WERI-Rb-1 (cell line): ENCODE measurements around the gene SPOCD1.

Experiments
- DNase-seq: peaks from one replicate; pipeline ENCODE4 v3.0.0-alpha.2; 2020
- H3K27ac ChIP-seq: fragments of 250-450 bp; sonication (Bioruptor Pico); 2 replicates; pipeline ENCODE4 v1.5.1; 2020; ENCODE audit warnings: mild to moderate bottlenecking, moderate library complexity
- H3K27me3 ChIP-seq: fragments of 250-450 bp; sonication (Bioruptor Pico); 2 replicates; pipeline ENCODE4 v1.5.1; 2021; ENCODE audit warnings: mild to moderate bottlenecking, low read depth, moderate library complexity; ENCODE audit not compliant: insufficient read depth, severe bottlenecking
- H3K36me3 ChIP-seq: fragments of 250-450 bp; sonication (Bioruptor Pico); 2 replicates; pipeline ENCODE4 v1.5.1; 2020; ENCODE audit warnings: mild to moderate bottlenecking, moderate library complexity
- H3K4me3 ChIP-seq: 2 replicates; pipeline ENCODE4 v1.5.1; 2011; ENCODE audit warnings: low read depth, mild to moderate bottlenecking, control low read depth, low read length
- H3K9me3 ChIP-seq: fragments of 250-450 bp; sonication (Bioruptor Pico); 2 replicates; pipeline ENCODE4 v1.5.1; 2021; ENCODE audit warnings: mild to moderate bottlenecking, moderate library complexity; ENCODE audit not compliant: severe bottlenecking
- CTCF ChIP-seq: IDR thresholded peaks from 2 replicates; pipeline ENCODE4 v1.5.1; 2011; ENCODE audit warnings: low read depth, mild to moderate bottlenecking, control low read depth, inconsistent platforms, low read length

Gene SPOCD1

GRCh38 chr1:31765041-31765467 lies 50.8 kb downstream of the SPOCD1 start:
- Histone ChIP-seq H3K27ac (no peak overlapping the region), H3K36me3 (no peaks in the 10 kb centered on the region), H3K9me3 (no peaks in the 10 kb centered on the region), H3K27me3 (no peaks in the 10 kb centered on the region), H3K4me3 (no peak overlapping the region)
- DNase-seq = peak; percentile 71
- TF ChIP-seq CTCF = peak; percentile 64

- H3K27ac ChIP-seq = peak within 1 kb of the TSS; percentile 57
- peak; percentile 46 for DNase-seq
- 0 out of 2 replicates have a peak, but pooled peaks have one; percentile 2 for TF ChIP-seq CTCF
Observed at GRCh38 chr1:31764312-31765040, 51.3 kb downstream of the SPOCD1 start, which contains the start of gene ADGRB2. ADGRB2 (minus strand) TSS chr1:31764340; CDS start chr1:31757221, 7,119 bp downstream.

GRCh38 chr1:31763671-31764311 lies 52.0 kb downstream of the SPOCD1 start:
- Histone ChIP-seq H3K27me3 (no peaks in the 10 kb centered on the region), H3K4me3 (peak overlapping the region; percentile 67)
- DNase-seq = no peak

More at GRCh38 chr1:31764312-31765040, 51.3 kb downstream of the SPOCD1 start, which contains the start of gene ADGRB2:
- Histone ChIP-seq H3K27me3 (no peaks in the 10 kb centered on the region), H3K9me3 (no peaks in the 10 kb centered on the region), H3K4me3 (peak within 1 kb of the TSS; percentile 67), H3K36me3 (no peaks in the 10 kb centered on the region)

GRCh38 chr1:31762726-31763670 lies 52.8 kb downstream of the SPOCD1 start:
- TF ChIP-seq CTCF = peak; percentile 78
- H3K9me3 ChIP-seq = no peaks in the 10 kb centered on the region
- no peaks in the 10 kb centered on the region for H3K36me3 ChIP-seq
- peak overlapping the region; percentile 57 for H3K27ac ChIP-seq
- peak; percentile 81 for DNase-seq
- no peaks in the 10 kb centered on the region for H3K27me3 ChIP-seq
- peak overlapping the region; percentile 67 for H3K4me3 ChIP-seq

More at GRCh38 chr1:31763671-31764311, 52.0 kb downstream of the SPOCD1 start:
- no peaks in the 10 kb centered on the region for H3K9me3 ChIP-seq
- TF ChIP-seq CTCF = no peak
- no peaks in the 10 kb centered on the region for H3K36me3 ChIP-seq
- H3K27ac ChIP-seq = peak overlapping the region; percentile 57

- Histone ChIP-seq H3K36me3 (peaks cover under 1% of the 10 kb centered on the region; the same call in 1 of the 2 replicates), H3K9me3 (no peaks in the 10 kb centered on the region), H3K27ac (no peak overlapping the region), H3K27me3 (no peaks in the 10 kb centered on the region), H3K4me3 (peak overlapping the region; percentile 67; the same call in 1 of the 2 replicates)
- no peak for TF ChIP-seq CTCF
- DNase-seq = no peak
Observed at GRCh38 chr1:31762323-31762722, 53.5 kb downstream of the SPOCD1 start.
